ENCODE data around the gene EP400.

EP400 gene

DNA sequence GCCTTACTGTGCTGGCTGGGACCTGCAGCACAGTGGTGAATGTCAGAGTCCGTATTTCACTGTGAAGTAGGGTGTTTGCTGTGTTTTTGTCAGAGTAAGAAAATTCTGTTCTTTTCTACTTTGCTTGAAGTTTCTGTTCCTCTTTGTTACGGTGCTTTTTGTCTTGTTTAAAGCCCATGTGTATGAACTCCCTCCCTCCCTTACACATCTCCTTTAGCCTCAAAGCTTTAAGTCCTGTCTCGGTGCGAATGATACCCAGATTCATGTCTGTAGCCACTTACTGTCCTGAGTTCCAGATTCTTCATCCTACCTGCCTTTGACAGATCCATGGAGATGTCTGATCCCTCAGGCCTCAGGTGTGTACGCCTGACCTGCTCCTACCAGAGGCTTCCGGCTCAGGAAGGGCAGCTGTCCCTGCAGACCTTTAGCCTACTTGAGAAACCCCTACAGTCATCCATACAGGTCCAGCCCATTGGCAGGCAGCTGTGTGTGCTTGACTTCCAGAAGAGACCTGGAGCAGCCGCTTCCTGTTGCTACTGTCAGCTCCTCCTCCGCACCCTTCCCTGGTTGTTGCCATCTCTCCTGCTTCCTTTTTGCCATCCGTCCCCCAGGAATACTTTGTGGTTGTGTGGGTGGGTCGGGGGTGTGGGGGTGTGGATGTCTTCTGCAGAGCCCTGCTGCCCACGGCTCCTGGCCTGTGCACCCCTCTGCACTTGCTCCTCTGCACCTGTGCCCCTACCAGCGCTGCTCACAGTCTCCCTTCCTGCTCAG lies 121.5 kb downstream of the EP400 start:
- peaks cover 46% of the 10 kb centered on the region for H3K36me3 Mint-ChIP-seq (ENCODE audit: low read depth)
- H3K27me3 Mint-ChIP-seq (ENCODE audit: low read depth), result no peaks in the 10 kb centered on the region
- peaks cover 12% of the 10 kb centered on the region for H3K4me1 Mint-ChIP-seq
- H3K9me3 Mint-ChIP-seq, result no peaks in the 10 kb centered on the region
- H3K4me3 Mint-ChIP-seq, result no peak overlapping the region
- no peak overlapping the region for H3K27ac Mint-ChIP-seq
- TF ChIP-seq CTCF (IDR thresholded peaks at IDR 0.05; ENCODE audit: unreplicated experiment in 3 of 3), result no peak

DNA sequence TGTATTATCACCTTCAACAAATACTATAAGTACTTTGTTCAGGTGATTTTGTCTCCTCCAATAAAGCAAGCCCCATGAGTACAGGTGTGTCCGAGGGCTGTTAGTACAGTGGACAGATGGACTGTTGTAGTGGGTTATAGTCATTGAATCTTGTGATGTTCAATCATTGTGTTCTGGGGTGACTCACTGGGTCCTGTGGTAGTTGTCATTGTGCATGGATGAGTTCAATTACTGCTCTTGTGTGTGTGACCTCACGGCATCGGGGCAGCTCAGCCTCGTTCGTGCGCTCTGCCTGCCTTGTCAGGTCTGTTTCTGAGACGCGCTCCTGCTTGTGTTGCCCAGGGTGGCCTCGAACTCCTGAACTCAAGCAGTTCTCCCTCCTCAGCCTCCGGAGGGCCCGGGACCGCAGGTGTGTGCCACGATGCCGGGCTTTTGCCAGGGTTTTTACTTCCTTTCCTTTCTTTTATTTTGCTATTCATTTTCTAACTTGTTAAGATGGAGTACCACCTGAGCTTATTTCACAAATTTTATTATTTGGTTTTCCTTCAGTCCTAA lies 122.2 kb downstream of the EP400 start:
- Mint-ChIP-seq H3K4me3 (no peak overlapping the region), H3K4me1 (peaks cover 12% of the 10 kb centered on the region), H3K9me3 (no peaks in the 10 kb centered on the region), H3K36me3 (ENCODE audit: low read depth) (peaks cover 41% of the 10 kb centered on the region), H3K27me3 (ENCODE audit: low read depth) (no peaks in the 10 kb centered on the region), H3K27ac (no peak overlapping the region)
- no peak for TF ChIP-seq CTCF (IDR thresholded peaks at IDR 0.05; ENCODE audit: unreplicated experiment in 3 of 3)

GRCh38 chr12:132074216-132074615 lies 124.5 kb downstream of the EP400 start:
- Mint-ChIP-seq H3K9me3 (no peaks in the 10 kb centered on the region), H3K36me3 (ENCODE audit: low read depth) (peaks cover 54% of the 10 kb centered on the region), H3K27me3 (ENCODE audit: low read depth) (no peaks in the 10 kb centered on the region), H3K4me1 (peaks cover 12% of the 10 kb centered on the region), H3K27ac (no peak overlapping the region), H3K4me3 (no peak overlapping the region)
- no peak for TF ChIP-seq CTCF (IDR thresholded peaks at IDR 0.05; ENCODE audit: unreplicated experiment in 3 of 3)

DNA sequence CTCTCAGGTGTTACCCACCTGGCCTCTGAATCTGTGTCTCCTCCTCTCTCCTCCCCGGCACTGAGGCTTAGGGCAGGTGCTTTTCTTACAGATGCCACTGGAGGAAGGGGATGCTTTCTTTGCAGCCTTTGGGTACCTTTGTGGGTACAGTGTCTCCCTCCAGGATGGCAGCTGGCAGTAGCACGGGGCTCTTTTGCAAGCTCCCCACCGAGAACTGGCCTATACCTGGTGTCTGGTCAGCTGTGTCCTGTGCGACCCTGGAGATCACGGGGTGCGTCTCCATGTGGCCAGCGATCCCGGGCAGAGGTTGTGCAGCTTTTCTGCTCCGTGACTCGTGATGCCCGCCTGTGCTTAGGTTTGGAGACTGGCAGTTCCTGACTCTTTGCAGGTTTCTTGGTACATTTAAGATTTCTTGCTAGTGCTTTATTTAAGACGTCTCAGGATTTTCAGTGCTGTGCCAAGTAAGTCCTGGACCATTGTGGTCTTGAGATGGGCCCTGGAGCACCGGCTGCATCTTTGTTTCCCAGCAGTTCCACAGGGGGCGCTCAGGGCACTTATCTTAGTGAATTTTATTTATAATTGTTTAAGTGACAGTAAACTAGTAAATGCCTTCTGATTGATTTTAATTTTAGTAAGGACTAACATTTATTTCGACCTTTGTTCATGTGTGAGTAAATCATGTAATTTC lies 125.4 kb downstream of the EP400 start:
- Mint-ChIP-seq H3K4me1 (peaks cover 9% of the 10 kb centered on the region), H3K9me3 (no peaks in the 10 kb centered on the region), H3K27ac (no peak overlapping the region), H3K36me3 (ENCODE audit: low read depth) (peaks cover 54% of the 10 kb centered on the region), H3K27me3 (ENCODE audit: low read depth) (no peaks in the 10 kb centered on the region), H3K4me3 (no peak overlapping the region)
- TF ChIP-seq CTCF (IDR thresholded peaks at IDR 0.05; ENCODE audit: unreplicated experiment in 3 of 3), result peak in 1 of 3 experiments; percentile 19

DNA sequence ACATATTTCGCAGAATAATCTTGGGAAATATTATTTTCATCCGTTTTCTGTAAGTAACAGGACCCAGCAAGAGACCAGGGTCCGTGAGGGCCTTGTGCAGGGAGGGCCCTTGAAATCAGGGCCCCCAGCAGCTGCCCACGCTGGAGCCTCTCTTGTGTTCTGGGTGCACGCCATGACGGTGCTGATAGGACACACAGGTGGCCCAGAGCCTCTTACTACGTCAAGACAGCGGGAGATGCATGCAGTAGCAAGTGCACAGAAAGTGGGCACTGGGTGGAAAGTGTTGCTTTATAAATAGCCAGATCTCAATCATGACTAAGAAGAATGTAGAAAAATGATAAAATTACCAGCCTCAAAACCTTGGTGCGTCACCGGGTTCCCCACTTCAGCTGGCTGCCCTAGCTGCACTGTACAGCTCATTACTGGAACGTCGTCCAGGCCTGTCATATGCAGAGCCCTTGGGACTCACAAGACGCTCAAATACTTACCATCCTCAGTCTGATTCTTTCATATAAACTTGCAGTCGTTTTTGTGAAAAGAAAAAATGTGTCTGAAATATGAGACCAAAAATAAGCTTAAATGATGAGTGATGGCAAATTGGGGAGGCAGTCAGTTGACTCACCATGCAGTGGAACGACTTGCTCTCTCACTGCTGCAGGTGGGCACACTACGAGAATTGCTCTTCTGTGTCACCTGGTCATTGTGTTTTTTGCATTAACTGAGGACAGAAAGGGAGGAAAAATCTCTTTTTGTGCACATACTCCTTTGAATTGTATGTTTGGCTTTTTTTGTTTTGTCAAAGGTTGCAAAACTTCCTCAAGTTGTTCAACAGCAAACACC lies 126.2 kb downstream of the EP400 start:
- H3K27me3 Mint-ChIP-seq (ENCODE audit: low read depth), result no peaks in the 10 kb centered on the region
- no peak overlapping the region for H3K4me3 Mint-ChIP-seq
- no peak overlapping the region for H3K27ac Mint-ChIP-seq
- H3K4me1 Mint-ChIP-seq, result peaks cover 2% of the 10 kb centered on the region
- H3K9me3 Mint-ChIP-seq, result no peaks in the 10 kb centered on the region
- TF ChIP-seq CTCF (IDR thresholded peaks at IDR 0.05; ENCODE audit: unreplicated experiment in 3 of 3), result no peak
- H3K36me3 Mint-ChIP-seq (ENCODE audit: low read depth), result peaks cover 52% of the 10 kb centered on the region
